ENCODE data around the gene UNC5CL.
"Not testable (repeated sequence)": the region's sequence is repeated elsewhere in the genome, so short reads cannot be mapped to it uniquely, and the experiment has no call there.

Gene UNC5CL

DNA sequence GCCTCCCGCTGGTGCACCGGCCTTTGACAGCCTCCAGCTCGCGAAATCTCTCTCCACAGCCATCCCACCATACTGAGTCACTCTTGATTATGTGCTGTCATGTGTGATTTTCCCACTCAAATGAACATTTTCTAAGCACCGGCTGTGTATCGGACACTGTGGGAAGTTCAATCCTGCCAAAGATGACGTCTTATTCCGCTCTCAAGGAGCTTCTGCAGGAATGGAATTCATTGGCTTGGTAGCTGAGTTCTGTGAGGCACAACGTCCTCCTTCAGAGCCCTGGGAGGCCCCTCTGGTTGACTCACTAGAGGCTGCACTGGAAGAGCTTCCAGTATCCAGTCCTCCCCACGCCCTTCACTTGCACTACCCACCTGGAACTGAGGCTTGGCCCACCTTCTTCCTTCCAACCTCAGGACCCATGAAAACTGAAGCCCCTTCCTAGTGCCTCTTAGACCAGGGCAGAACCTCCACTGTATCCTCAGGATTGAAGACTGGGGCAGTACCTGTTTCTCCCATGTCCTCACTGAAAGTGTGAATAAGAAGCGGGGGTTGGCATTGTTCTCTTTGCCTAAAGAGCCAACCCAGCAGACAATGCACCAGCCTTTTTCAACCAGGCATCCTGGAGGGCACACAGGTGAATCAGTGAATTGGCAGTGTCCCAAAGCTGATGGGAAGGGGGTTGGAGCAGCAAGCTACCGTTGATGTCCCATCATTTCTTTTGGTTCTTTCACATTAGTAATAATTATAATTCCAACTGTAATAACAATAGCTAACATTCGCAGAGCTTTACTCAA is 1.7 kb downstream of the UNC5CL start:
- no peak for FAIRE-seq

GRCh38 chr6:41036601-41037000 is 2.4 kb downstream of the UNC5CL start:
- FAIRE-seq = no peak

GRCh38 chr6:41036186-41036585 is 2.8 kb downstream of the UNC5CL start:
- FAIRE-seq = no peak

DNA sequence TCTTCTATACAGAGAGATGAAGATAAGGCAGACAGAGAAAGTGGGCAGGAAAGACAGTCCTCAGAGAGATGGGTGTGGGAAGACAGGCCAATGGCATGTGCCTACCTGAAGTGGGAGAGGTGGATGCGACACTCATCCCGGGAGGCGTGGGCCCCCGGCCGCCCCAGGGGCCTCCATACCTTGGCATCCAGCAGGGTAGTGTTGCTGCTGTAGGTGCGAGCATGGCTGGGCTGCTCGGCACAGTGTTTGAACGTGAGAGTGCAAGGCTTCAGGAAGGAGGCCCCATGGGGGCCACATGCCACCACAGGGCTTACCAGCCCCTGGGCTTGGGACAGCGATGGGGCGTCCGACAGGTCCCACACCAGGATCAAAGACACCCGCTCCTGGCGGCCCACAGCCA is 5.2 kb downstream of the UNC5CL start:
- no peak for FAIRE-seq

GRCh38 chr6:41032830-41033229 is 6.2 kb downstream of the UNC5CL start:
- no peak for FAIRE-seq

DNA sequence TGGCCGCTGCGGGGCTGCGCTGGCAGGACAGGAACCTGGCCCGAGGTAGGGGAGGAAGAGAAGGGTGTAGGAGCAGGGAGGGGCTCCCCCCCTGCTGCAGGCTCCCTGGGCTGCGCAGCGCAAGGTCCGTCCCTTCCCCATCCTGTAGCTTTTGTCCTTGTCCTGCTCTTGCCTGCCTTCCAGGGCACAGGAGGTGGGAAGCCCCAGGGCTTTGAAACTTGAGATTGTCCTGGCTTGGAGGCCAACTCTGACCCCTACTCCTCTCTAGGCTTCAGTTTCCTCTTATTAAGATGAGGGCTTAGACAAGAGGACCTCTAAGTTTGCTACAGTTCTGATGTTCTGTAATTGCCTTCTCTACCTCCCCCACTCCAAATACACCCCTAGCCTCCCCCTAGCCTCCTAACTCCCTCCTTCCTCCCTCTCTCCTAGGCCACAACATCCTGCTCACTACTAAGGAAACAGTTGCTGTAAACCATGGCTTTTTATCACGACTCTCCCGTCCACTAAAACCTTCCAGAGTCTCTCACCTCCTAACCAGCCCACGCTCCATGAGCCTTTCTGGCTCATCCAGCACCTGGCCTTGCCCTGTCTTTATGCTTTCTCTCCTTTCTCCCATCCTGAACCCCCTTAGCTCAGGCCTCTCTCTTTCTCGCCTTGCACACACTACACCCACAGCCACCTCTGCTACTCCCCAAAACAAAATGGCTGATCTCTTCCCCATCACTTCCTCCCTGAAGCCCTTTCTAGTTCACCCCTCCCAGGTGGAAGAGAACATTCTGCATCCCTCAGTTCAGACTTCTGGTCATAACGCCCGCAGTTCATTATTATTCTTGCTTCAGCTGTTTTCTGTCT is 10.2 kb downstream of the UNC5CL start:
- FAIRE-seq = no peak

DNA sequence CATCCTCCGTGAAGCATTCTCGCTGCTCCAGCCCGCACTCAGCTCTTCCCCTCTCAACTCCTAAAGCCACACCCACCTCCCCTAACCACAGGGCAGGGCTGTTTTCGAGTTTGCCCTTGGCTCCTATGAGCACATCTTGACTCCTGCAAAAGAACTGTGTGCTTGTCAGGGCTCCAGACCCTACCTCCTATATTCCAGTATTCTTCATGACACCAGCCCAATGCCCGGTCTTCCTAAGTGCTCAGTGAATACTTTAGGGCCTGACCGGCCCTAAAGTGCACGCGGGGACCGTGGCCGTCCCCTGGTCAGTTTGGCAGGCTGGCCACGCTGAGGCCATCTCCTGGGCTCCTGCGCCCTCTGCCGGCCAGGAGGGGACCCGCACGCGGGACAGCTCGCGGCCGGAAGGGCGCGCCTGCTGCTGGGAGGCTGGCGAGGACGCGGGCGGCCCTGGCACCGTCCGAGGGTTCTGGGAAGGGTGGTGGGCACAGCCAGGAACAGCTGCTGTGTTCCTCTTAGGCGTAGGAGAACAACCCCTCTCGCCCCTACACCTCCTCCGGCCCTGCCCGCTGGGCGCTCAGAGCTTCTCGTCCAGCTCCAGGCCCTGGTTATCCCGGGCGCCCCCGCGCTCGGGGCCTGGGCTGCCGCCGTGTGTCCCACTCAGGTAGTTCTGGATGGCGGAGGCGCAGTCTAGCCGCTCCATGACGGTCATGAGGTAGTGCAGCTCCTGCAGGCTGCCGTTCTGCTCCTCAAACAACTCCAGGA is 11.0 kb downstream of the UNC5CL start:
- no peak for FAIRE-seq

DNA sequence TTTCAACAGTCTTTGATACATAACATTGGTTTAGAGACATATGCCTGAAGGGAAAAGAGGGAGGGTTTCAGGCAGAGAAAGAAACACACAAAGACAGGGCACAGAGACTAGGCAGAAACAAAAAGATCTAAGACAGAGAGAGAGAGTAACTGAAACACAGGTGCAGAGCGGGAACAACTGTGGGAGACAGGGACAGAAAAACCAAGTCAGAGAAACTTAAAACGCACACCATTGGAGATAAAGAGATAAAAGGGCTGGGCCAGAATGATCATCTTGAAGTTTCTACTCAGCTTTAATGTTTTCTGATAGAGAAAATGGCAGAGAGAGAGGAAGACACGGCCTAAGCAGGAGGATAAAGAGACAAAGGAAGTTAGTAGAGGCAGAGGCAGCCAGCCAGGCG is 11.8 kb downstream of the UNC5CL start:
- FAIRE-seq = no peak

DNA sequence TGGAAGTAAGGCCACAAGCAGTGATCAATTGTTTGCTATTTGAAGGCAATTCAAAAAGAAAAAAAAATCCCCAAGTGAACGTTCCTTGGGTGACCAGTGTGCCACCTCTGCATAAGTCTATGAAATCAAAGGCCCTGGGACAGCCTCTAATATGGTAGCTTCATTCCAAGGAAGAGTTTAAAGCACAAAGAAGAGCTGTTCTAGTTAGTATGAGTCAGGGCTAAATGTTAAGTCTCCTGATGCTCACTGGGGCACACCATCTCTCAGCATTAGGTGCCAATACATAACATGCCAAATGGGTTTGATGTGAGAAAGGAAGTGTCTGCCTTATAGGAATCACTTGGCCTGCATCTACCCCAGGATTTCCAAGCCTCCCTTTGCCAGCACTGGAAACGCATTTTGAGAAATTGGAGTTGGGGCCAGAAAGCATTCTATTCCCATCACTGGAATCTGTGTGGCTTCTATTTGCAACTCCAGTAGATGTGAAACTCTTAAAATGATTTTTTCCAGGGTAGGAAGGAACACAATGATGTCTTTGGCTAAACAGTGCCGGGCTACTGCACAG is 13.0 kb downstream of the UNC5CL start:
- no peak for FAIRE-seq

DNA sequence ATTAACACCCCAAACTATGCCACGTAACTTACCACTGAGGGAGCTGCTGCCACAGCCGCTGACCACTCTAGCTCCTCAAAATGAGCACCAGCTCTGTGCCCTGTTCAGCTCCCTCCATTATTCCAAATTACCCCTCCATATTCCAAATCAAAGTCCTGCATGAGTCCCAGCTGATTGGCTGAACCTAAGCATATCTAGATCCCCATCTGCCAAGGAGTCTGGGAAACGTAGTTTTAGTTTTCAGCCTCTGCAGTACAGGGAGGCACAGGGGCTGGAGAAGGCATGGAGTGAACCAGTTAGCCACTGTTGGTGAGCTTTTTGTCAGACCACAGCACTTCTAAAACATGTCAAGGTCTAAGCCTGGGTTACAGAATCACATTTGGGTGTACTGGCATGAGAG is 15.9 kb downstream of the UNC5CL start:
- no peak for FAIRE-seq

DNA sequence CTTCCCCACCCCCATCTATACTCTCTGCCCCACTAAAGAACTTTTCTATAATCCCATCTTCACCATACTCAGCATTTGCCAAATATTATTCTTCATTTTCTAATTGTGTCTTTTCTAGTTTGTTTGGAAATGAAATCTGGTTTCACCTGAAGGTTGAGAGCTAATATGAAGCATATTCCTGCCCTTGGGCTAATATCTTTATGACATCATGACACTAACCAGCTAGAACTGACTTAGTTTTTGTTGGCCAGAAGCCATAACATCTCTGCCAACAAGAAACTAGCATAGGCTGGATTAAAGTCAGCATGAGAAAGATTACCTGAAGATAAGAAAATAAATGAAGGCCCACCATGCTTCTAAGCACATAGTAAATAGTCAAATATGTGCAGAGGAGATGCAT is 16.7 kb downstream of the UNC5CL start:
- no peak for FAIRE-seq

DNA sequence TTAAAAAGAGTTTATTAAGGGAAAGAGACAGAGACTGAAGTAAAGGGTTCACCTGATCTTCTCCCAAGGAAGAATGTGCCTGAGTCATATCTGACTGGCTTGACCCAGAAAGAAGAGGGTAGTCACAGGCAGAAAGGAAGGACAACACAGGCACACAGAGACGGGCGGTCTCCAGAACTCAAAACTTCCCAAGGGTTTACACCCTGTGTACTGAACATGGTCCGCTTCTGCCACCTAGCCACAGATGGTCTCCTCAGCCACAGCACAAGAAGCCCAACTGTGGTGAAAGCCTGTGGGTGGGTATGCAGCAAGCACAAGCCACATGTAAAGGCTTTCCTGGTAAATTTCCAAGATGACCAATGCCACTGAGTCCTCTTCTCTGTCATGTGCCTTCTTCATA is 17.2 kb downstream of the UNC5CL start:
- FAIRE-seq = no peak

DNA sequence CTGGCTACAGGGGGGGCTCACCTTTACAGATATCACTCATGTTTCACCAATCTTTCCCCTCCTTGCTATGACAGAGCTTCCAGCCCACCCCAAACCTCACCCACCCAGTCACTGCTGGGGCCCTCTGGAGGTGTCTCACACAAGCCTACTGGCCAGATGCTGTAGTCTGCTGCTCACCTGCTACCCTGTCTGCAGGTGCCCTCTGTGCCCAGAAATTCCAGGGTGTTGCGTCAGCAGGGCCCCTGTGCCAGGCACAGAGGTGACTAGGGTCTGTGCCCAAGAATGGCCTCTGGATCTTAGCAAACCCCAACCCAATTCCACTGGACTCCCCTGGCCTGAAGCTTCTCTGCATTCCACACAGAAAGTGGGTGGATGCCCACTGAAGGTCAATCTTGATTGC is 21.4 kb downstream of the UNC5CL start:
- no peak for FAIRE-seq

- not testable (repeated sequence) for FAIRE-seq
Measured at GRCh38 chr6:41015860-41016259, 23.2 kb downstream of the UNC5CL start.

DNA sequence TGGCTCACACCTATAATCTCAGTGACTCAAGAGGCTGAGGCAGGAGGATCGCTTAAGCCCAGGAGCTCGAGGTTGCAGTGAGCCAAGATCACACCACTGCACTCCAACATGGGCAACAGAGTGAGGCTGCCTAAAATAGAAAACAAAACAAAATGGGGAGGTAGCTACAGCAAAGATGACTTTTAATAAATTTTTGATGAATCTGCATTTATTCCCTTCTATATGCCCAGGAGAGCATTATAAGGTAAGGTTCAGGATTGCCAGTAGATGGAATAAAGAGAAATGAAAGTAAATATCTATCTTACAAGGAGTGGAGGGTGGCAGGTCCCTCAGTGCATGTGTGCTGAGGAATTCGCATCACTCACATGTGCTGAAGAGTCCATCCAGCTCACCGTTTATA is 24.2 kb downstream of the UNC5CL start:
- FAIRE-seq = no peak

DNA sequence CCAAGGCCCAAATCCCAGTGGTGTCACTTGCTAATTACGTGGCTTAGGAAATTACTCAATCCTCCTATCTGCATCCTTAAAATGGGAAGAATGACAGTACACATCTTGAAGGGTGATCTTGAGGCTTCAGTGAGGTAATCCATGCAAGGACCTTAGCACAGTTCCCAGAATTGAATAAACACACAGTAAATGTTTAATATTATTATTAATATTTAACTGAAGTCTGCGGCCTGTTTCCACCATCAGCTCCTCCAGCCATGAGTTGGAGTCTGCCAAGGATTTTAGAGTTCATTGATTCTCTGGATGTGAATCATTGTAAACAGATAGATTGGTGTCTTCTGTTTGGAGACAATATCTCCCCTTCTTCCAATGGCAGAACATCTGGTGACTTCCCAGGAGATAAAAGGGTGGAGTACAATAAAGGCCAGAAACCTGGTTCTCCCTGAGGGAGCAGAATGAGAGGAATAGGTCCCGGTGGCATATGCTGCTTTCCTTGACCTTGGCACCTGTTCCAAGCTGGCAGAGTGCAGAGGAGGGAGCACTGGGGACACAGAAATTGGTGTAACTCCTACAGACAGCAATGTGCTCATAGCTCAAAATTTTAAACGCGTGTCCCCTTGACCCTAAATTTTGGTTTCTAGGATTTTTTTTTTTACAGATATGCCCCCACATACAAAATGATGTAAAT is 25.4 kb downstream of the UNC5CL start:
- FAIRE-seq = no peak

GRCh38 chr6:41011673-41012072 is 27.3 kb downstream of the UNC5CL start:
- FAIRE-seq = no peak

GRCh38 chr6:41009669-41010068 is 29.4 kb downstream of the UNC5CL start:
- FAIRE-seq = no peak

DNA sequence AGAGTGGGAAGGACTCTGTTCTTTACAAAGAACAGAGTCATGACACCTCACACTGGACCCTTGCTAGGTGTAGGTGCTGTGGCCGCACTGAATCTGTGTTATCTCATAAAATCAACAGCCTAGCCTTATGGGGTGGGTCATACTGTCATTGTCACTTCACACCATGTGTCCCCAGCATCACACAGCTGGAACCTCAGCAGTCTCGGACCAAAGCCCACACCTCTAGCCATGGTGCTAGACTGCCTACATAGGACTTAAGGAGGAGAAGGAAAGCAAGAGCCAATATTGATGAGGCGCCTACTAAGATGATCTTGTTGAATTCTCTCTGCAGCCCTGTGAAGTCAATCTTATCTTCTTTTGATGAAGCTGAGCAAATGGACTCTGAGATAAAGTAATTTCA is 31.0 kb downstream of the UNC5CL start:
- FAIRE-seq = no peak

DNA sequence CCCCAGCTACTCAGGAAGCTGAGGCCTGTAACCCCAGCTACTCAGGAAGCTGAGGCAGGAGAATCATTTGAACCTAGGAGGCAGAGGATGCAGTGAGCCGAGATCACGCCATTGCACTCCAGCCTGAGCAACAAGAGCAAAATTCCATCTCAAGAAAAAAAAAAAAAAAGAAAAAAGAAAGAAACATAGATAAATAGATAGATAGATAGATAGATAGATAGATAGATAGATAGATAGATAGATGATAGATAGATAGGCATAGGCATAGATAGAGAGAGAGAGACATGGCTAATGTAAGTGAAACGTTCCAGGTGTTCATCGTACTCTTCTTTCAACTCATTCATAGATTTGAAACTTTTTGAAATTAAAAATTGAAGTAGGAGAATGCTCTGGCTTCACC is 32.0 kb downstream of the UNC5CL start:
- FAIRE-seq = not testable (repeated sequence)

DNA sequence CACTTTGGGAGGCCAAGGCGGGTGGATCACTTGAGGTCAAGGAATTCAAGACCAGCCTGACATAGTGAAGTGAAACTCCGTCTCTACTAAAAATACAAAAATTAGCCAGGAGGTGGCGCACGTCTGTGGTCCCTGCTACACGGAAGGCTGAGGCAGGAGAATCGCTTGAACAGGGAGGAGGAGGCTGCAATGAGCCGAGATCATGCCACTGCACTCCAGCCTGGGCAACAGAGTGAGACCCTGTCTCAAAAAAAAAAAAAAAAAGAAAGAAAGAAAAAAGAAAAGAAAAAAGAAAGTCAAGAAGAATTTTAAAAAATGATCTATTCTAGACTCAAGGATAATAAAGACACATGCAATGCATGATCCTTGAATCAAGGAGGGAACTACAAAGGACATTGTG is 32.8 kb downstream of the UNC5CL start:
- not testable (repeated sequence) for FAIRE-seq

GRCh38 chr6:41002168-41002567 is 36.9 kb downstream of the UNC5CL start:
- no peak for FAIRE-seq

GRCh38 chr6:41000248-41000647 is 38.8 kb downstream of the UNC5CL start:
- FAIRE-seq = no peak

Data from G401.6 (cell line).